K562 (cell line): ENCODE data around the gene HRG. TPM values are rescaled to one million over a fixed set of nuclear protein-coding genes. Genes with fewer than 3 reads are reported as not detected.

Source experiments
- ARID1B ChIP-seq: fragments of 450-650 bp; IDR thresholded peaks from 2 replicates; pipeline ENCODE4 v1.6.1; 2016; ENCODE audit warnings: antibody characterized with exemption, mild to moderate bottlenecking, inconsistent platforms
- CBX1 ChIP-seq: sonication (generic); IDR thresholded peaks from 2 replicates; pipeline ENCODE4 v1.6.1; 2016; ENCODE audit warnings: antibody characterized with exemption, low read depth, mild to moderate bottlenecking
- CEBPG ChIP-seq, 3 experiments: fragments of 200-800 bp in 1 of 3; sonication (Bioruptor generic) in 1 of 3; sonication (generic) in 1 of 3; formaldehyde crosslinking in 1 of 3; IDR thresholded peaks in 2 of 3; conservative IDR thresholded peaks in 1 of 3; 2 replicates each; pipeline versions ENCODE4 v1.6.1 to v1.8.0; 2016 to 2022; ENCODE audit warnings: missing compliant biosample characterization in 2 of 3, missing genetic modification characterization in 2 of 3, mild to moderate bottlenecking in 1 of 3, missing genetic modification reagents in 1 of 3
- CTCF ChIP-seq, 3 experiments: IDR thresholded peaks in 2 of 3; conservative IDR thresholded peaks in 1 of 3; 2 replicates each; pipeline ENCODE4 v1.5.1; 2011 to 2012; ENCODE audit warnings: low read length in 3 of 3, mild to moderate bottlenecking in 3 of 3, control low read depth in 2 of 3, improper control_type of control experiment in 1 of 3, inconsistent platforms in 1 of 3, low read depth in 1 of 3, mixed read lengths in 1 of 3, moderate library complexity in 1 of 3; ENCODE audit not compliant: insufficient read depth in 2 of 3
- ESRRA ChIP-seq: fragments of 450-650 bp; IDR thresholded peaks from 2 replicates; pipeline ENCODE4 v1.6.1; 2014; ENCODE audit warnings: low read depth, mild to moderate bottlenecking, moderate library complexity, borderline replicate concordance
- ETV6 ChIP-seq, 3 experiments: fragments of 150-350 bp in 1 of 3; sonication (generic) in 1 of 3; formaldehyde crosslinking in 1 of 3; IDR thresholded peaks; 2 replicates each; pipeline versions ENCODE4 v1.6.1 to v1.8.0; 2014 to 2022; ENCODE audit warnings: borderline replicate concordance in 2 of 3, low read depth in 2 of 3, antibody characterized with exemption in 1 of 3, low read length in 1 of 3, mild to moderate bottlenecking in 1 of 3, missing genetic modification reagents in 1 of 3
- FUS ChIP-seq: fragments of 200-400 bp; formaldehyde crosslinking; optimal IDR thresholded peaks from 2 replicates; pipeline ENCODE3; 2017; ENCODE audit warnings: low read depth, low read length
- HCFC1 ChIP-seq: IDR thresholded peaks from 2 replicates; pipeline ENCODE4 v1.6.1; 2012; ENCODE audit warnings: low read depth, low read length, improper control_type of control experiment
- HMBOX1 ChIP-seq: sonication (generic); IDR thresholded peaks from 2 replicates; pipeline ENCODE4 v1.6.1; 2016
- HMG20B ChIP-seq: fragments of 250-450 bp; sonication (Bioruptor Pico); IDR thresholded peaks from 2 replicates; pipeline ENCODE4 v1.5.0; 2021; ENCODE audit warnings: mild to moderate bottlenecking
- HNRNPH1 ChIP-seq: fragments of 200-400 bp; formaldehyde crosslinking; optimal IDR thresholded peaks from 2 replicates; pipeline ENCODE3; 2017; ENCODE audit warnings: low read depth, mild to moderate bottlenecking, low read length, moderate library complexity
- ID3 ChIP-seq, 2 experiments: fragments of 250-450 bp in 1 of 2; fragments of 450-650 bp in 1 of 2; sonication (Bioruptor Pico) in 1 of 2; IDR thresholded peaks; 2 replicates each; pipeline versions ENCODE4 v1.6.1 to v1.8.0; 2016 to 2021; ENCODE audit warnings: mild to moderate bottlenecking in 2 of 2, moderate library complexity in 2 of 2, missing compliant biosample characterization in 1 of 2, missing genetic modification characterization in 1 of 2
- KAT8 ChIP-seq: fragments of 450-650 bp; IDR thresholded peaks from 2 replicates; pipeline ENCODE4 v1.6.1; 2016; ENCODE audit warnings: low read depth, mild to moderate bottlenecking
- KHSRP ChIP-seq: fragments of 450-650 bp; IDR thresholded peaks from 2 replicates; pipeline ENCODE4 v1.6.1; 2017
- NEUROD1 ChIP-seq: fragments of 150-350 bp; IDR thresholded peaks from 2 replicates; pipeline ENCODE4 v1.6.1; 2014; ENCODE audit warnings: borderline replicate concordance, low read length, low read depth; ENCODE audit not compliant: partially characterized antibody
- POLR2G ChIP-seq: fragments of 200-400 bp; formaldehyde crosslinking; IDR thresholded peaks from 2 replicates; pipeline ENCODE4 v1.6.1; 2017; ENCODE audit warnings: low read depth, mild to moderate bottlenecking, antibody characterized with exemption, low read length, moderate library complexity
- RBM39 ChIP-seq: fragments of 200-400 bp; formaldehyde crosslinking; optimal IDR thresholded peaks from 2 replicates; pipeline ENCODE3; 2018; ENCODE audit warnings: low read depth, low read length
- RFX1 ChIP-seq: fragments of 450-650 bp; IDR thresholded peaks from 2 replicates; pipeline ENCODE4 v1.6.1; 2016; ENCODE audit warnings: mild to moderate bottlenecking, moderate library complexity
- RFX5 ChIP-seq: IDR thresholded peaks from 2 replicates; pipeline ENCODE4 v1.6.1; 2011; ENCODE audit warnings: low read depth, mild to moderate bottlenecking, improper control_type of control experiment, low read length
- TCF3 ChIP-seq: sonication (generic); formaldehyde crosslinking; IDR thresholded peaks from 2 replicates; pipeline ENCODE4 v1.4.0; 2020; ENCODE audit warnings: mild to moderate bottlenecking, missing genetic modification reagents
- ZBTB9 ChIP-seq: fragments of 450-650 bp; formaldehyde crosslinking; IDR thresholded peaks from 2 replicates; pipeline ENCODE4 v1.4.0; 2020; ENCODE audit warnings: mild to moderate bottlenecking, moderate library complexity
- ZNF124 ChIP-seq: sonication (generic); formaldehyde crosslinking; IDR thresholded peaks from 2 replicates; pipeline ENCODE4 v1.8.1; 2022; ENCODE audit warnings: missing genetic modification reagents
- ZNF436 ChIP-seq: fragments of 250-450, 450-650 bp; sonication (Bioruptor Pico); formaldehyde crosslinking; IDR thresholded peaks from 2 replicates; pipeline ENCODE4 v1.7.0; 2020; ENCODE audit warnings: mild to moderate bottlenecking
- ZZZ3 ChIP-seq: fragments of 450-650 bp; IDR thresholded peaks from 2 replicates; pipeline ENCODE4 v1.6.1; 2016; ENCODE audit warnings: antibody characterized with exemption, mild to moderate bottlenecking, moderate library complexity
- polyA plus RNA-seq, 8 experiments: library from polyadenylated mRNA; depleted of rRNA in 4 of 8; stranded (reverse) in 5 of 8; unstranded in 3 of 8; fragments of >200 nt; fragmentation: Nextera tagmentation in 2 of 8; fragmentation: Illumina TruSeq in 1 of 8; extraction: Ambion mirVana in 2 of 8; extraction: Trizol in 1 of 8; gene quantifications; 2 replicates each; pipeline versions ENCODE4 v1.2.1 to v1.2.3, GENCODE V29; 2011 to 2014; ENCODE audit warnings: inconsistent platforms in 1 of 8, missing spikeins in 1 of 8
- total RNA-seq, 7 experiments: library from RNA; depleted of rRNA in 6 of 7; stranded (reverse); fragments of >200 nt in 6 of 7; fragmentation: Illumina TruSeq in 2 of 7; extraction: Trizol in 2 of 7; gene quantifications; 2 replicates each; pipeline versions ENCODE4 v1.2.1 to v1.2.3, GENCODE V29; 2011 to 2021; ENCODE audit warnings: low replicate concordance in 1 of 7

The HRG gene
- total and polyA plus RNA-seq, 9 of the 15 experiments (the other 6 are each of a cell fraction or from before 2014, with no cell fraction given), result not detected

- TF ChIP-seq ARID1B (0 out of 2 replicates have a peak, but pooled peaks have one; percentile 9), NEUROD1 (no peak), CEBPG (CRISPR knock-in tag; IDR thresholded peaks at IDR 0.05) (no peak; the same call in 1 of the 2 replicates), CEBPG (tag; conservative IDR thresholded peaks at IDR 0.05 in 1 of 2, IDR thresholded peaks at IDR 0.05 in 1 of 2) (peak in 1 of 2 experiments; percentile 55; a peak in 1 of 4 replicates), KAT8 (no peak), HCFC1 (no peak), HMG20B (CRISPR knock-in tag) (no peak), ZBTB9 (CRISPR knock-in tag) (no peak), ZZZ3 (no peak), ZNF436 (no peak), RBM39 (no peak), HMBOX1 (peak; percentile 62; the same call in 1 of the 2 replicates), ID3 (CRISPR knock-in tag; IDR thresholded peaks at IDR 0.05) (no peak), ID3 (tag; IDR thresholded peaks at IDR 0.05) (no peak), ESRRA (no peak), ETV6 (IDR thresholded peaks at IDR 0.05; ENCODE audit: borderline replicate concordance in 1 of 2, low read depth in 2 of 2, low read length in 1 of 2) (no peak), ETV6 (CRISPR knock-in tag; IDR thresholded peaks at IDR 0.05; ENCODE audit: borderline replicate concordance) (no peak), CTCF (IDR thresholded peaks at IDR 0.05 in 2 of 3, conservative IDR thresholded peaks at IDR 0.05 in 1 of 3; ENCODE audit: insufficient read depth in 2 of 3, low read depth in 1 of 3, low read length in 3 of 3) (no peak), RFX5 (no peak), RFX1 (no peak), POLR2G (no peak), KHSRP (no peak), FUS (no peak), TCF3 (CRISPR knock-in tag) (peak; percentile 51), CBX1 (no peak), HNRNPH1 (no peak), ZNF124 (CRISPR knock-in tag) (no peak)
Observed at GRCh38 chr3:186630950-186631641, 34.7 kb upstream of the HRG start (continued).
